OCI-M2 (cell line): ENCODE measurements around the gene ACP6.

Experiments used
- DNase-seq: peaks from one replicate; lab custom pipeline; 2025; ENCODE audit not compliant: unreplicated experiment; lab: John Stamatoyannopoulos, UW

ACP6 gene

GRCh38 chr1:147651466-147651865 lies 18.9 kb downstream of the ACP6 start:
- no peak for DNase-seq

GRCh38 chr1:147648933-147649332 lies 21.4 kb downstream of the ACP6 start:
- DNase-seq = no peak

GRCh38 chr1:147647796-147648633 lies 22.3 kb downstream of the ACP6 start:
- no peak for DNase-seq

GRCh38 chr1:147643974-147644373 lies 26.4 kb downstream of the ACP6 start:
- DNase-seq = no peak

GRCh38 chr1:147641695-147642592 lies 28.4 kb downstream of the ACP6 start:
- no peak for DNase-seq

GRCh38 chr1:147641291-147641690 lies 29.0 kb downstream of the ACP6 start:
- no peak for DNase-seq

- no peak for DNase-seq
Measured at GRCh38 chr1:147640553-147641165, 29.7 kb downstream of the ACP6 start.

GRCh38 chr1:147636314-147636713 lies 34.0 kb downstream of the ACP6 start:
- no peak for DNase-seq

GRCh38 chr1:147635342-147635741 lies 35.0 kb downstream of the ACP6 start:
- DNase-seq = no peak

- no peak for DNase-seq
Measured at GRCh38 chr1:147634645-147635044, 35.7 kb downstream of the ACP6 start.

- DNase-seq = no peak
Measured at GRCh38 chr1:147633759-147634158, 36.6 kb downstream of the ACP6 start.

- DNase-seq = no peak
Measured at GRCh38 chr1:147631839-147632238, 38.5 kb downstream of the ACP6 start.

GRCh38 chr1:147630447-147630846 lies 39.9 kb downstream of the ACP6 start:
- no peak for DNase-seq

- no peak for DNase-seq
Measured at GRCh38 chr1:147630022-147630421, 40.3 kb downstream of the ACP6 start.

- no peak for DNase-seq
Measured at GRCh38 chr1:147628441-147628840, 41.9 kb downstream of the ACP6 start.

- DNase-seq = no peak
Measured at GRCh38 chr1:147627435-147628110, 42.8 kb downstream of the ACP6 start.

- DNase-seq = no peak
Measured at GRCh38 chr1:147626739-147627138, 43.6 kb downstream of the ACP6 start.

- DNase-seq = no peak
Measured at GRCh38 chr1:147626291-147626690, 44.0 kb downstream of the ACP6 start.

- DNase-seq = no peak
Measured at GRCh38 chr1:147625362-147625995, 44.8 kb downstream of the ACP6 start.

GRCh38 chr1:147624529-147624928 lies 45.8 kb downstream of the ACP6 start:
- no peak for DNase-seq

- no peak for DNase-seq
Measured at GRCh38 chr1:147624011-147624410, 46.3 kb downstream of the ACP6 start.
